ENCODE measurements around the gene FBXW4. TPM values are rescaled to one million over a fixed set of nuclear protein-coding genes. Genes with fewer than 3 reads are reported as not detected.

The FBXW4 gene
- total RNA-seq, 1 experiment from 2014 or later, result 15.7 TPM

- no peak for TF ChIP-seq CTCF (IDR thresholded peaks at IDR 0.05; ENCODE audit: unreplicated experiment)
- H3K9me3 Mint-ChIP-seq (ENCODE audit: low read depth, unreplicated experiment), result no peaks in the 10 kb centered on the region
- no peak overlapping the region for H3K4me3 Mint-ChIP-seq (ENCODE audit: low read depth, unreplicated experiment)
- no peaks in the 10 kb centered on the region for H3K4me1 Mint-ChIP-seq (ENCODE audit: low read depth, unreplicated experiment)
- no peak overlapping the region for H3K27ac Mint-ChIP-seq (ENCODE audit: unreplicated experiment)
- BruUV-seq (replicated peaks), result no TSS peak
- no peaks in the 10 kb centered on the region for H3K36me3 Mint-ChIP-seq (ENCODE audit: insufficient read depth, unreplicated experiment)
- no peak for DNase-seq
- CTCF ChIA-PET, result no interaction called here
- H3K27me3 Mint-ChIP-seq (ENCODE audit: unreplicated experiment), result no peaks in the 10 kb centered on the region
- intact Hi-C loops (cut with micrococcal nuclease; ENCODE audit: unreplicated experiment), result no loop called here
Measured at GRCh38 chr10:101732096-101732495, 37.1 kb upstream of the FBXW4 start.

DNA sequence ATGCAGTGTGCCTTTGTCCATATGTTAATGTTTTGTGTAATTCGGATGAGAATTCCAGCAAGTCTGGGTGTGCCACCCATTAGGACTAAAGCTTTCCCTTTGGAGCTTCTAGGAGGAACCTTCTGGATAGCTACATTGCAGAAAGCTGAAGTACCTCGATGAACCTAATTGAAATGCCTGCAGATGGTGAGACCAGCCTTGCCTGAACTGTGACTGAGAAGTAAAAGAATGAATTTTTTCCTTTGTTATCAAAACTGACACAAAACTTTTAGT, 31.1 kb upstream of the FBXW4 start:
- no peak for DNase-seq
- CTCF ChIA-PET, result no interaction called here
- H3K36me3 Mint-ChIP-seq (ENCODE audit: insufficient read depth, unreplicated experiment), result no peaks in the 10 kb centered on the region
- no peaks in the 10 kb centered on the region for H3K9me3 Mint-ChIP-seq (ENCODE audit: low read depth, unreplicated experiment)
- H3K4me1 Mint-ChIP-seq (ENCODE audit: low read depth, unreplicated experiment), result no peaks in the 10 kb centered on the region
- intact Hi-C loops (cut with micrococcal nuclease; ENCODE audit: unreplicated experiment), result no loop called here
- TF ChIP-seq CTCF (IDR thresholded peaks at IDR 0.05; ENCODE audit: unreplicated experiment), result no peak
- H3K27me3 Mint-ChIP-seq (ENCODE audit: unreplicated experiment), result no peaks in the 10 kb centered on the region
- no TSS peak for BruUV-seq (replicated peaks)
- H3K27ac Mint-ChIP-seq (ENCODE audit: unreplicated experiment), result no peak overlapping the region
- no peak overlapping the region for H3K4me3 Mint-ChIP-seq (ENCODE audit: low read depth, unreplicated experiment)

GRCh38 chr10:101725296-101726114, 30.5 kb upstream of the FBXW4 start:
- CTCF ChIA-PET, result no interaction called here
- TF ChIP-seq CTCF (IDR thresholded peaks at IDR 0.05; ENCODE audit: unreplicated experiment), result no peak
- intact Hi-C loops (cut with micrococcal nuclease; ENCODE audit: unreplicated experiment), result no loop called here

DNA sequence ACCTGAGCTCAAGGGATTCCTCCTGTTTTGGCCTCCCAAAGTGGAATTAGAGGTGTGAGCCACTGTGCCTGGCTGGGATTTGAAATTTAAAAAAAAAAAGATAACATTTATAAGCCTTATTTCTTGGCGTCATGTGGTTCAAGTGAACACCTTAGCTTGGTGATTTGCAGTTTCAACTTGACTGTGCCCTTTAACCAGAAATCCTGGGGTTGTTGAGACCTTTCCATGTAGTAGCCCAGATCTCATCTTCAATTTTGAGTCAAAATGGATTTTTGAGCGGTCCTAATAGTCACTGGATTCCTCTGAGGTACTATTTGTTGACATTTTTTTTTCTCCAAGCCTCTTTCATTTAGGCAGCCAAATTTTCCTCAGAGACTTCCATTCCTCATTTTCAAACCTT, 29.5 kb upstream of the FBXW4 start:
- no peaks in the 10 kb centered on the region for H3K27me3 Mint-ChIP-seq (ENCODE audit: unreplicated experiment)
- H3K36me3 Mint-ChIP-seq (ENCODE audit: insufficient read depth, unreplicated experiment), result no peaks in the 10 kb centered on the region
- CTCF ChIA-PET, result no interaction called here
- no peaks in the 10 kb centered on the region for H3K4me1 Mint-ChIP-seq (ENCODE audit: low read depth, unreplicated experiment)
- no peak overlapping the region for H3K27ac Mint-ChIP-seq (ENCODE audit: unreplicated experiment)
- intact Hi-C loops (cut with micrococcal nuclease; ENCODE audit: unreplicated experiment), result no loop called here
- TF ChIP-seq CTCF (IDR thresholded peaks at IDR 0.05; ENCODE audit: unreplicated experiment), result no peak
- H3K4me3 Mint-ChIP-seq (ENCODE audit: low read depth, unreplicated experiment), result no peak overlapping the region
- DNase-seq, result no peak
- H3K9me3 Mint-ChIP-seq (ENCODE audit: low read depth, unreplicated experiment), result no peaks in the 10 kb centered on the region
- no TSS peak for BruUV-seq (replicated peaks)

More at GRCh38 chr10:101725296-101726114, 30.5 kb upstream of the FBXW4 start:
- no peak overlapping the region for H3K27ac Mint-ChIP-seq (ENCODE audit: unreplicated experiment)
- H3K4me1 Mint-ChIP-seq (ENCODE audit: low read depth, unreplicated experiment), result no peaks in the 10 kb centered on the region
- no peak for DNase-seq
- no peaks in the 10 kb centered on the region for H3K27me3 Mint-ChIP-seq (ENCODE audit: unreplicated experiment)
- no TSS peak for BruUV-seq (replicated peaks)
- H3K9me3 Mint-ChIP-seq (ENCODE audit: low read depth, unreplicated experiment), result no peaks in the 10 kb centered on the region
- no peak overlapping the region for H3K4me3 Mint-ChIP-seq (ENCODE audit: low read depth, unreplicated experiment)
- H3K36me3 Mint-ChIP-seq (ENCODE audit: insufficient read depth, unreplicated experiment), result no peaks in the 10 kb centered on the region
